Loucy (cell line): ENCODE data around the gene GFER.

Source experiments
- H2AFZ ChIP-seq: fragments of 200-600 bp; sonication (generic); 2 replicates; pipeline ENCODE4 v1.6.0; 2016; ENCODE audit warnings: antibody characterized with exemption, mild to moderate bottlenecking, low read length, moderate library complexity
- H3F3A ChIP-seq: fragments of 200-600 bp; 2 replicates; pipeline ENCODE4 v1.6.0; 2016; ENCODE audit warnings: antibody characterized with exemption, low read depth, mild to moderate bottlenecking
- H3K27me3 ChIP-seq: fragments of 200-600 bp; sonication (generic); 2 replicates; pipeline ENCODE4 v1.6.1; 2014; ENCODE audit warnings: low read length, mild to moderate bottlenecking; ENCODE audit not compliant: insufficient read depth, poor library complexity, severe bottlenecking
- H3K36me3 ChIP-seq: fragments of 200-600 bp; sonication (generic); 2 replicates; pipeline ENCODE4 v1.6.1; 2016; ENCODE audit warnings: low read length; ENCODE audit not compliant: insufficient read depth
- H3K4me1 ChIP-seq: fragments of 200-600 bp; sonication (generic); 2 replicates; pipeline ENCODE4 v1.5.1; 2014; ENCODE audit warnings: low read length, mild to moderate bottlenecking; ENCODE audit not compliant: insufficient read depth, poor library complexity, severe bottlenecking
- H3K4me2 ChIP-seq: fragments of 200-600 bp; sonication (generic); 2 replicates; pipeline ENCODE4 v1.6.0; 2014; ENCODE audit warnings: antibody characterized with exemption, low read length, low read depth, mild to moderate bottlenecking; ENCODE audit not compliant: poor library complexity, severe bottlenecking
- H3K4me3 ChIP-seq: fragments of 200-600 bp; sonication (generic); 2 replicates; pipeline ENCODE4 v1.5.1; 2014; ENCODE audit warnings: low read length, mild to moderate bottlenecking, mixed read lengths; ENCODE audit not compliant: poor library complexity, severe bottlenecking
- H3K79me2 ChIP-seq: fragments of 200-600 bp; sonication (generic); 2 replicates; pipeline ENCODE4 v1.6.1; 2014; ENCODE audit warnings: low read length; ENCODE audit not compliant: insufficient read depth
- H3K9ac ChIP-seq: fragments of 200-600 bp; sonication (generic); 2 replicates; pipeline ENCODE4 v1.6.0; 2014; ENCODE audit warnings: mild to moderate bottlenecking, low read depth, low read length, moderate library complexity; ENCODE audit not compliant: poor library complexity, severe bottlenecking
- H3K9me2 ChIP-seq: fragments of 200-600 bp; sonication (generic); replicated peaks from 2 replicates; pipeline ENCODE4 v1.6.1; 2016; ENCODE audit warnings: low read depth, low read length, mixed read lengths
- H3K9me3 ChIP-seq: fragments of 200-600 bp; sonication (generic); 2 replicates; pipeline ENCODE4 v1.6.1; 2014; ENCODE audit warnings: mild to moderate bottlenecking, antibody characterized with exemption, low read length, low read depth; ENCODE audit not compliant: insufficient read depth
- H4K20me1 ChIP-seq: fragments of 200-600 bp; sonication (generic); 2 replicates; pipeline ENCODE4 v1.6.0; 2014; ENCODE audit warnings: antibody characterized with exemption, low read length, mild to moderate bottlenecking; ENCODE audit not compliant: insufficient read depth, poor library complexity, severe bottlenecking
- EZH2phosphoT487 ChIP-seq: fragments of 200-600 bp; IDR thresholded peaks from 2 replicates; pipeline ENCODE4 v1.6.1; 2018; ENCODE audit warnings: antibody characterized with exemption, mild to moderate bottlenecking, moderate library complexity, borderline replicate concordance
- TF ChIP-seq, protein P1 (sequence below): fragments of 200-600 bp; sonication (generic); conservative IDR thresholded peaks from 2 replicates; pipeline ENCODE4 v1.5.1; 2014; ENCODE audit warnings: mild to moderate bottlenecking, antibody characterized with exemption, low read length

The GFER gene

DNA sequence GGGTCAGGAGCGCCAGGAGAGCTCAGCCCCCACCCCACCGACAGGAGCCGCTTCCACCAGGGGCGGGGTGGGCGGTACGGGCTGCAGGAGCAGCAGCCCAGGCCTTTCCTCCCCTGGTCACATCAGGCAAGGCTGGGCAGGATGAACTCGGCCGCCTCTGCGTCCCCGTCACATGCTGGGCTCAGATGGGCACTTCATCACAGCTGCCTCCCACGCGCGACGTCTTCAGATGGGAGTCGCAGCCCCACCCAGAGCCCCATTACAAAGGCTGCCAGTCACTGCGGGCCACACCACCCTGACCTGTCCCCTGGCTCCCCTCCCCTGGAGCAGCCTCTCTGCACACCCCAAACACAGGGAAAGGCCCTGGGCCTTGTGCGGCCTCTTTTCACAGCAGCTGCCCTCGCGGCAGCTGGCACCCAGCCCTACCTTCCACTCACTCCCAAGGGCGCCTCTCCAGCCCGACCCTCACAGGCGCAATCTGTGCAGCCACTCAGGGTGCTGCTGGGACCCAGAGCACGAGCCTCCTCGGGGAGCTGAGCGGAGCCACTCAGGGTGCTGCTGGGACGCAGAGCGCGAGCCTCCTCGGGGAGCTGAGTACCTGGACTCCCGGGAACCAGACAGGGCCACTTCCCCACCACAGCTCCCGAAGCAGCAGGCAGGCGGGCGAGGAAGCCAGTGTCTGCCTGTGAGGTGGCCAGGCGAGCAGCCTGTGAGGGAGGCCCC lies 21.0 kb downstream of the GFER start:
- no peaks in the 10 kb centered on the region for H3K27me3 ChIP-seq
- no peak for TF ChIP-seq EZH2phosphoT487
- TF ChIP-seq, protein P1, sequence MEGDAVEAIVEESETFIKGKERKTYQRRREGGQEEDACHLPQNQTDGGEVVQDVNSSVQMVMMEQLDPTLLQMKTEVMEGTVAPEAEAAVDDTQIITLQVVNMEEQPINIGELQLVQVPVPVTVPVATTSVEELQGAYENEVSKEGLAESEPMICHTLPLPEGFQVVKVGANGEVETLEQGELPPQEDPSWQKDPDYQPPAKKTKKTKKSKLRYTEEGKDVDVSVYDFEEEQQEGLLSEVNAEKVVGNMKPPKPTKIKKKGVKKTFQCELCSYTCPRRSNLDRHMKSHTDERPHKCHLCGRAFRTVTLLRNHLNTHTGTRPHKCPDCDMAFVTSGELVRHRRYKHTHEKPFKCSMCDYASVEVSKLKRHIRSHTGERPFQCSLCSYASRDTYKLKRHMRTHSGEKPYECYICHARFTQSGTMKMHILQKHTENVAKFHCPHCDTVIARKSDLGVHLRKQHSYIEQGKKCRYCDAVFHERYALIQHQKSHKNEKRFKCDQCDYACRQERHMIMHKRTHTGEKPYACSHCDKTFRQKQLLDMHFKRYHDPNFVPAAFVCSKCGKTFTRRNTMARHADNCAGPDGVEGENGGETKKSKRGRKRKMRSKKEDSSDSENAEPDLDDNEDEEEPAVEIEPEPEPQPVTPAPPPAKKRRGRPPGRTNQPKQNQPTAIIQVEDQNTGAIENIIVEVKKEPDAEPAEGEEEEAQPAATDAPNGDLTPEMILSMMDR: no peak
- no peaks in the 10 kb centered on the region for H3F3A ChIP-seq
- H3K9ac ChIP-seq: no peak overlapping the region
- peaks cover 55% of the 10 kb centered on the region for H3K79me2 ChIP-seq
- peaks cover 26% of the 10 kb centered on the region; the same call in 1 of the 2 replicates for H3K36me3 ChIP-seq
- peaks cover 21% of the 10 kb centered on the region for H4K20me1 ChIP-seq
- H3K4me3 ChIP-seq: no peak overlapping the region
- no peak overlapping the region for H3K4me2 ChIP-seq
- H3K9me2 ChIP-seq: no peaks in the 10 kb centered on the region
- H2AFZ ChIP-seq: no peak overlapping the region
- peaks cover 4% of the 10 kb centered on the region for H3K4me1 ChIP-seq
- H3K9me3 ChIP-seq: no peaks in the 10 kb centered on the region

DNA sequence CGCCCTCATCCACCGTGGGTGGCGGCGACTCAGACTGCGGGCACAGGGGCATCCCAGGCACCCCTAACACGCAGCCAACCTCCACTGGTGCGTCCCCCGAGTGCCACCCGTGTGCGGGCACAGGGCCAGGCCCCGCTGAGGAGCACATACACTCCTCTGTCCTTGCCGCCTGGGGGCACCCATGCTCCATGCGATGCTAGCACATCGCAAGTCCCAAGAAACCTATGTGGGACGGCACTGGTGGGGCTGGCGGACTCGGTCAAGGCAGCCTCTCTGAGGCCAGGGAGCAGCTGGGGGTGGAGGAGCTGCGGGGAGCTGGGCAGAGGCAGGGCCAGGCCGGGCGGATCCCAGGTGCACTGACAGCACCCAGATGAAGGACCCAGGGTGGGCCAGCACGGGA lies 21.7 kb downstream of the GFER start:
- Histone ChIP-seq H3K36me3 (peaks cover 25% of the 10 kb centered on the region; the same call in 1 of the 2 replicates), H3K79me2 (peaks cover 55% of the 10 kb centered on the region), H2AFZ (no peak overlapping the region), H3K4me3 (no peak overlapping the region), H3K9me2 (no peaks in the 10 kb centered on the region), H4K20me1 (peaks cover 21% of the 10 kb centered on the region), H3K9me3 (no peaks in the 10 kb centered on the region), H3K27me3 (no peaks in the 10 kb centered on the region), H3K9ac (peak overlapping the region; percentile 17), H3K4me2 (peak overlapping the region; percentile 95), H3F3A (no peaks in the 10 kb centered on the region), H3K4me1 (peaks cover 10% of the 10 kb centered on the region)
- TF ChIP-seq, protein P1: no peak
- no peak for TF ChIP-seq EZH2phosphoT487

DNA sequence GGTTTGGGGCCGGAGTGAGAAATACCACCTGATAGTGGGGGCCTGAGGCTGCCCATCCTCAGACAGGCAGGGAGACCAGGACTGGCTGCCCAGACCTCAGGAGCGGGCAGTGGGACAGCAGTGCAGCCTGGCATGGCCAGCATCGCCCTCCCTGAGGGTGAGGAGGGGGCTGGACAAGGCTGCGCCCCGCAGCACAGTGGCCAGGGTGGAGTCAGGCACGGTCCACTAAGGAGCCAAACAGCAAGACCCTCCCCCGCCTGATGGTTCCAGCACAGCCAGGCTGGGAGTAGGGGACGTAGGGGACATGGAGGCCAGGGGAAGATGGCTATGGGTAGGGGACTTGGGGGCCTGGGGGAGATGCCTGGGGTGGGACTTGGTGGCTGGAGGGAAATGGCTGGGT lies 22.3 kb downstream of the GFER start:
- no peak for TF ChIP-seq EZH2phosphoT487
- TF ChIP-seq, protein P1: no peak
- peaks cover 10% of the 10 kb centered on the region for H3K4me1 ChIP-seq
- H3K9me2 ChIP-seq: no peaks in the 10 kb centered on the region
- no peak overlapping the region for H3K4me3 ChIP-seq
- peak overlapping the region; percentile 95 for H3K4me2 ChIP-seq
- H3K9ac ChIP-seq: peak overlapping the region; percentile 17
- H3K36me3 ChIP-seq: peaks cover 19% of the 10 kb centered on the region; the same call in 1 of the 2 replicates
- H4K20me1 ChIP-seq: peaks cover 21% of the 10 kb centered on the region
- H3K79me2 ChIP-seq: peaks cover 55% of the 10 kb centered on the region
- H2AFZ ChIP-seq: no peak overlapping the region
- no peaks in the 10 kb centered on the region for H3F3A ChIP-seq
- no peaks in the 10 kb centered on the region for H3K27me3 ChIP-seq
- no peaks in the 10 kb centered on the region for H3K9me3 ChIP-seq
